Suppressor macrophage treated with lipopolysaccharide for 4 hours (primary cell): Measurements from ENCODE around the gene KRT6C.

Source experiments
- DNase-seq: peaks from one replicate; pipeline ENCODE4 v3.0.0-alpha.2; 2020

The KRT6C gene

GRCh38 chr12:52434081-52434733 lies 39.4 kb downstream of the KRT6C start, which contains the start of gene KRT75:
TSS of gene KRT75 (minus strand) at chr12:52434371. CDS start at chr12:52434304, 67 bp downstream.
- DNase-seq, result no peak

- DNase-seq, result no peak
These were observed 40.0 kb downstream of the KRT6C start for GRCh38 chr12:52433501-52434080.

- no peak for DNase-seq
These were observed 40.9 kb downstream of the KRT6C start for GRCh38 chr12:52432559-52433207.

GRCh38 chr12:52428121-52428520 lies 45.5 kb downstream of the KRT6C start:
- DNase-seq, result no peak

- DNase-seq, result no peak
These were observed 46.5 kb downstream of the KRT6C start for GRCh38 chr12:52427083-52427482.

GRCh38 chr12:52426034-52426433 lies 47.6 kb downstream of the KRT6C start:
- DNase-seq, result no peak

- no peak for DNase-seq
These were observed 48.1 kb downstream of the KRT6C start for GRCh38 chr12:52425466-52425865.

GRCh38 chr12:52423661-52424500 lies 49.7 kb downstream of the KRT6C start:
- no peak for DNase-seq

- no peak for DNase-seq
These were observed 50.6 kb downstream of the KRT6C start for GRCh38 chr12:52423035-52423434.

- DNase-seq, result no peak
These were observed 53.9 kb downstream of the KRT6C start for GRCh38 chr12:52419656-52420055.

- no peak for DNase-seq
These were observed 55.0 kb downstream of the KRT6C start for GRCh38 chr12:52418576-52419110.
